ENCODE data around the gene IGFBP2.

The IGFBP2 gene

DNA sequence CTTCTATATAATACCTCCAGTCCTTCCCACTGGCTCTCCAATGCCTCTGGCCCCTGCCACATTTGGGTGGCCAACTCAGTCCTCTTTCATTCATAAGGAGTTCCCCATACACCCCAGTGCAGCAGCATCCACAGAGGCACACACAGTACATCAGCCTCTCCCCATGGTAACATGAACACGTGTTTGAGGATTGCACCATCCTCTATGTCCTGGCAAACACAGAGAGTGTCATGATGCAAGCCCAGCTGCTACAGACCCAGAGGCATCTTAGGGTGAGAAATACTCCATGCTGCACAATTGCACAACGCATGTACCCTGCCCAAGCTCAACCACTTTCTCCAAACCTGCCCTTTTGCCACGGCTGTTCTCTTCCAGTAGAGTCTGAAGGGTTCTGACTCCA, 50.6 kb downstream of the IGFBP2 start:
- DNase-seq (ENCODE audit: low read depth in 3 of 3): no peak

DNA sequence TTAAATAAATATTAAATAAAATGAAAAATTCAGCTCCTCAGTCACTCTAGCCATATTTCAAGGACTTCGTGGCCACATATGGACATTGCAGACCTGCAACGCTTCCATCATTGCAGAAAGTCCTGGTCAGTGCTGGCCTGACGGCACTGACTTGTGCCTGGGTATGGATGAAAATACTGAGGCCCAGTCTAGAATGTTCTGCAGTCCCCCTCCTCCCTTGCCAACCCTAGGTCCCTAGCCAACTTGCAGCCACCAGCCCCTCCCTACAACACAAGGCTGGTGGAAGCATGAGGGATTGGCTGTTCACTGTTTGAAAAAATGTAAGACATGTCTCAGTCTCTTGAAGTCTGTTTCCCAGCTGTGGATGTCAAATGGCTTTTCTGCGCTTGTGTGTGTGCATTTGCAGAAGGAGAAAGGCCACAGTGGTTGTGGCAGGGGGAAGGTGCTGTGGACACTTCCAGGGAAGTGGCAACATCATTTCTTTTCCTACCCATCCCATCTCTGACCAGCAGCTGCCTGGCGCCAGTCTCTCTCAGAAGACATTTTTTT, 52.2 kb downstream of the IGFBP2 start:
- no peak for DNase-seq (ENCODE audit: low read depth in 3 of 3)

DNA sequence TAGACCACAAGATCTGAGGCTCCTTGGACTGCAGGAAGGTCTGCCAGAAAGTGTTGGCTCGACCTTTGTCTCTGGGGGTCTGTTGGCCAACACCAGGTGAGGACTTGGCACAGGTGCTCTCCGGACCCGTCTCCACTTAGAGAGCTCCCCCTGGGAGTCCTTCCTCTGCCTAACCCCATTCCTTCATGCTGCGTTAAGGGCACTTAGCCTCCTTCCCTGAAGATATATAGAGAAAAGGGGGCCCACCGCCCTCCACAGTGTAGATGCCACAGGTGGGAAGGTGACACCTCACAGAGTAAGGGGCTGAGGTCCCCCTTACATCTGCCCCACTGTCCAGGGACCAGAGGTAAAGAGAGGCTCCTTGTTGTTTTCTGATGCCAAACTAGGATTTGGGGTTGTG, 53.9 kb downstream of the IGFBP2 start:
- DNase-seq (ENCODE audit: low read depth in 3 of 3): no peak

DNA sequence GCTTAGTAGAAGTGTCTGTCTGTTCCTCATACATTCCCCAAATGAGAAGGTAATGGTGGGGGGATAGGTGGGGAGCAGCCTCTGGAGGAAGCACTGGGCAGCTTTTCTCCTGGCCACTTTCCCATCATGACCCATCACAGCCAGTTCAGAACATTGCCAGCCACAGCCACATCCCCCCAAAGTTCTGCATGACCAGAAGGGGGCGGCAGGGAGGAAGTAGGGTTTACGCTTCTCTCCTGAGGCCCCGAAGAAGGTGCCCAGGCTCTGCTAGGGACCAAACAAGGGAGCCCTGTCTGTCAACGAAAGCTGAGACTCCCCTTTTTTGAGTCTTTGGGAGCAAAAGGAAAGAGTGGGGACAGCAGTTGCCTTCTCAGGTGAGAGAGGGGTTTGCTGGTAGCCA, 54.4 kb downstream of the IGFBP2 start:
- no peak for DNase-seq (ENCODE audit: low read depth in 3 of 3)

DNA sequence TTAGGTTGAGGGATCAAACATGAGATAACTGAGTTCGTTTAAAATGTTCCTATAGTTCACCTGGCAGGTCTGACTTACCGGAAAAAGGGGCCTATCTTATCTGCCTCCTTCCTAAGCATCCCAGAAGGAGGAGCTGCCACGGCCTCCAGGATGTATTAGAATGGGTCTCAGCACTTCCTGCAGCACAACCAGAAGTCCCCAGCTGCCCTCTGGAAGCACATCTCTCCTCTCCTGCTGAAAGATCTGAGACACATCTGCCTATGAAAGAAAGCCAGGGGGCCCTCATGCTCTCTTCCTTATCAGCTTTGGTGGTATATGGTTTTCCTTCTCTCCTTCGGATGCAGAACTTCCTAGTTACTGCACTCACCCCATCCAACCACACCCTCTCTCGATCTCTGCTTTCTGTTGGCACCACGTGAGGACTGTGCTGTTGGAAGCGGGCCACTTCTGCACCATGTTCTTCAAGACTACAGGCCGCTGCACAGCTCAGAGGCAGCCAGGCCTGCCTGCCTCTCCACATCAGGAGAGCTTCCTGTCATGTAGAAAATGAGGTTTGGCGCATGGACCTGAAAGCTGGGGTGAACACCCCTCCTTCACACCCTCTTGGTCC, 55.6 kb downstream of the IGFBP2 start:
- DNase-seq (ENCODE audit: low read depth in 3 of 3): no peak

DNA sequence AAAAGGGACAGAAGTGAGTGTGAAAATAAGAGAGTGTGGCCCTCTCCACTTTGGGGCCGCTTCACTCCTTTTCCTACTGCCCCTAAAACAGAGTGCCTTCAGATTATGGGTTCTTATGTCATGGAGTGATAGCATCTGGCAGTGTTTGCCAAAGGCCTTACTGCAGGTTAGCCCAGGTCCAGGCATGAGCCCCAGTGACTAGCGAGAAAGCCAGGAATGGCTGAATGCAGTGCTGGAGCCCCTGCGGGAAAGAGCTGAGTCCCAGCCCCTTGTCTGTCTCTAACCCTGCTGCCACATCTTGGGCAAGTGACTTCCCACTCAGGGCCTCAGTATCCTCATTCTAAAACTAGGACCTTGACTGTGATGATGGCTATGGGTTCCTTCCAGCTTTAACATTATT, 56.2 kb downstream of the IGFBP2 start:
- DNase-seq (ENCODE audit: low read depth in 3 of 3): no peak

DNA sequence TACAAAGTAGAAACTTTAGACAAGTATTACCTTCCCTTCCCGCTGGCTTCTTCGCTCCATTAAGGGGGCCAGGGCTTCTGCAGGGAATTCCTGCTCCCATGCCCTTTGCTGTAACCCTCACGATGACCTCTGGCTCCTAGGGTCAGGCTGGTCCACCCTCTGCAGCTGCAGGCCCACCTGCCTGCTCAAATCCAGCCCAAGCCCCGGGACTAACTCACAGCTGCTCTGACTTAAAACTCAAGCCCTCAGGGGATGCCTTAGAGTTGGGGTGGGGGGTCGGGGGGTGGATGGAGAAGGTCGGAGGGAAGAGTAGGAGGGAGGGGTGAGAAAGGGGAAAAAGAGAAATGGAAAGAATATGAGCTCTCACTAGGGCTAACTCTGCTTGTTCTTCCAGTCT, 57.2 kb downstream of the IGFBP2 start:
- no peak for DNase-seq (ENCODE audit: low read depth in 3 of 3)

DNA sequence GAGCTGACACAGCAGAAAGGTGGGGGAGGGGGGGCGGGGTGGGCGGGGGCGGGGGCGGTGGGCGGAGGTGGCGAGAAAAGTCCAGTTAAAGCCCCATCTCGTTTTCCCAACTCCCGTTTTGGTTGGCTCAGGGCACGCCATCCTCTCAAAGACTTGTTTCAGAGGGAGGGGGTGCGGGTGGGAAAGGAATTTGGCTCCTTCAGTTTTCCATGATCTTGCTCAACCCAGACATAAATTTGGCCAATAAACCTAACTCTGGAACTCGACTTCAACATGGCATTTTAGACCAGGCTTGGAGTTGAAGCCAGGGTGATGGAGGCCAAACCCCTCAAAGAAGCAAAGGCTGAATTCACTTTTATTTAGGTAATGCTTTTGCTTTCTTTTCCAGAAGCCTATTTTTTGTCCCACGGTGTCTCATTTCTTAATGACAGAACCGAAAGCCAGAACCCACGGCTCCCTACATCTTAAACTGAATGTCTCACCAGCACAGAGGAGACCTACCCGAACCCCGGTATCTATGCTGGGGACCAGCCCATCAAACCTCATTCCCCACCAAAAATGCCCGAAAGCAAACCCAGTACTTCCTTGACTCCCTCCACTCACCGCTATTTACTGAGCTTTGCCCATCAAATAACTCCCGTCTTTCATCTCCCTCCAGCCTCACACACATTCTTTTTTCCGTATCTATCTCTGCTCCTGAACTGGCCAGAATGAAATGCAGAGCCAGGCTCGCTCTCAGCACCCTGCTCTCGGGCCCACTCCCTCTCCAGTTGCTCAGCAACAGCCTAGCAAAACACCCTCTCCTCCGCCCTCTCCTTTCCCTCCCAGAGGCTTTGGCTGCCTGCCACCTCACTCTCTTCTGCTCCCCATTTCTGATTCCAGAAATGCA, 57.9 kb downstream of the IGFBP2 start:
- DNase-seq (ENCODE audit: low read depth in 3 of 3): no peak

DNA sequence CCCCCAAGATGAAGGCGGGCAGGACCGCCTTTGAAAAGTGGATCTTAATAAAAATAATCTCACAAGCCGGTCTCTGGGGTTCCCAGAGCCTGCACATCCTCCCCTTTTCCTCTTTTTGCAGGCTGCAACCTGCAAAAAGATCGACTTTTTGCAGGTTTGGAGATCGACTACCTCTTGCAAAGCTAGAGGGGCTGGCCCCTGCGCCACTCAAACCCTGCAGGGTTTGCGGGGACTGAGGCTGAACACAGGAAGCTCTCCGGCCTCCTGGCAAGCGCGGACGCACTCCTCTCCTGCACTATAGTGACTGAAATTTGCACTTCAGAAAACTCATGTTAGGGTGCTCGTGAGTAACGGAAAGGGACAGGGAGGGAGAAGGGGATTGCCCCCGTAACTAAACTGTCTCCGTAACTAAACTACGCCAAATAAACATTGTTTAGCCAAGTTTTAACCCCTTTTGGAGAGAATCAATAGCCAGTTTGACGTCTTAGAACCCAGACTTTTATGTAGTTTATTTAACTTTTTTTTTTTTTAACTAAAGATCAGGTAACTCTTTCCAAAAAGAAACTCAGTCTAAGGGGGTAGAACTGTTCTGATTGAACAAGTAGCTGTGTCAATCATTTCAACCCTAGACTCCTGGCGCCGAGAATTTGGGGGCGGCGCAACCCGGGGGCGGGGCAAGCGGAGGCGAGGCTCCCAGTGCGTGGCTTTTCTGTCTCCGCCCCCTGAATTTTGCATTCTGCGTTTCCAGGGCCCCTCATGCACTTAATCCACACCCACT, 59.6 kb downstream of the IGFBP2 start:
- DNase-seq (ENCODE audit: low read depth in 3 of 3): peak; percentile 15 to 59 (median 39)

DNA sequence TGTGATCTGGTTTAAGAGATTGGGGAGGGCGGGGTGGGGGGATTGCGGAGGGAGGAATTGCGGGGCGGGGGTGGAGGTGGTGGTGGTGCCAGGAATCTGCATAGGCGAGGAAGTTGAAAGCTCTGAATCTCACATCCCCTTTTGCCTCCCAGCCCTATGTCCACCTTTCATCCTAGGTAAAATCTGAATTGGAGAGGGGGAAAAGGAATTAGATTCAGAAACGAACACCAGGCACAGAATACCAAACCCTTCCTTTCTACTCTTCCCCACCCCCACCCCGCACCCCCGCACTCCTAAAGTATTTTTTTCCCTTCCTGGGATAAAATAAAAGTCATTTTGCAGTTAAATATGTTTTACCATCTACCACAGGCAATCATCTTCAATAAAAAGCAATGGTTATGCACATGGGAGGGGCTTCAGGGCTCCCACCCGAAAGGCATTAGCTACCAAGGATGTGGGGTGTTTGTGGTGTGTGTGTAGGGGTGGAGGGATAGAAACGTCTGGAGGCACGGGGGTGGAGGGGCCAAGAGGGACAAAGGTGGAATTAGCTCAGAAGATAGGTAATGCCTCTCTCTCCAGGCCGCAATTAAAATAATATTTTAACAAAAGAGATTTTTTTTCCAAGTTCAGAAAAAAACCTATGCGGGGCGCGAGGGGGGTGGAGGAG, 60.3 kb downstream of the IGFBP2 start:
- DNase-seq (ENCODE audit: low read depth in 3 of 3): no peak

DNA sequence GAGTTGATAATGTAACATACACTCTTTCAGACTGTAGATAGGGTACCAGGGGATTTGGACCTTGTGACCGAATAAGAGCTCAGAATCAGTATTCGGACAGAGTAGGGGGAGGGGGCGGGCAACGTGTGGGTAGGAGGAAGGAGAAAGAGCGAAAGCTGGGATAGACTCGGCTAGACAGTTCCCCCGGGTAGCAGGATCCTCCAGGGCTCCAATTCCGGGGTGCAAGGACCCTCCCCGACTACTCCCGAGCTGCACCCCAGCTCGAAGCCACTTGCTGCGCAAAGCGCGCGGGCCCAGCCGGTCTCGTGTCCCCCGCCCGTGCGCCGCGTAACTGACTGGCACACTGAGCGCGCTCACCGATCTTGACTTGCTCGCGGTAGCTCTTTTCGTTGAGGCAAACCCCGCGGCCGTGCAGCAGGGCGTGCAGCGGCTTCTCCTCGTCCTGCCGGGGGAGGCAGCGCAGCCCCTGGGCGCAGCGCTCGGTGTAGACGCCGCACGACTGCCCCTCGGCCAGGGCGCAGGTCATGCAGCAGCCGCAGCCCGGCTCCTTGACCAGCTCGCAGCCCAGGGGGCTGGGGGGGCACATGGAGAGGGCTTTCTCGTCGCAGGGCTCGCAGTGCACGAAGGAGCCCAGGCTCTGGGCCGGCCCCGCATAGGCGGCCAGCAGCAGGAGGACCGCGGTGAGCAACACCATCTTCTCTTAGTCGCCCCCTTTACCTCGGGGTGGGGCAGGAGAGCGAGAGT, 61.0 kb downstream of the IGFBP2 start:
- DNase-seq (ENCODE audit: low read depth in 3 of 3): no peak

DNA sequence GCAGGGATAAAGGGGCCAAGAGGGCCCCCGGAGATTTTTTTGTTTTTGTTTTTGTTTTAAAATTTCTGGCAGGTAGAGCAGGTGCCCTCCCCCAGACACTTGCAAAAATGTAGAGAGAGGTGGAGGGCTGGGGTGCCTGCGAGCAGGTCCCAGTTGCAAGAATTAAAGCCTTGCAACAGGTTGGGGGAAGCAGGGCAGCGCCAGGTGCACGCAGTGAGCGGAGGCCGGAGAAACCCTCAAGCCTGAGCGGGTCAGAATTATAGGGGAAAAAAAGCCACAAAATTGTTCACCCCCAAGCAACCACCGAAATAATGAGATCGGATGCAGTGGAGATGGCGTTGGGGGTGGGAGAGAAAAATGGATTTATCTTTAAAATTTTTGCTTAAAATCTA, 61.6 kb downstream of the IGFBP2 start:
- DNase-seq (ENCODE audit: low read depth in 3 of 3): no peak

DNA sequence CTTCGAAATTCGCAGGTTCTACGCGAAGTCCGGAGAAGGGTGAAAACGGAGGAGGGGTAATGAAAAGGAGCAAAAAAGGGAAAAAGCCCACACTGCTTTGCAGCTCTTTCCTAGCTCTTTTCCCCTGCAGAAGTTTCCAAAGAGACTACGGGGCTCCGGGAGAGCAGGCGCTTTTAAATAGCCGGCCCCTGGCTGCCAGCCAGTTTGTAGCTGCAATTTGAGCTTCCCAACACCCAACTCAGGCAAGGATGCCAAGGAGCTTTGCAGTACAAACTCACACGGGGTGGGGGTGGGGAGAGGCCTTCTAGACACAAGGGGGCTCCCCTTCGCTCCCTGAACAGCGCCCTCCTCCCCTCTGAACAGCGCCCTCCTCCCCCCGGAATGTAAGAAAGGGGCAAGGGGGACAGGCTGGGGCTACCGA, 62.2 kb downstream of the IGFBP2 start, which contains the start of gene IGFBP5:
TSS of gene IGFBP5 (minus strand) at position 149 of the 421 bp plus-strand sequence. CDS start 774 bp downstream, outside the sequence.
- DNase-seq (ENCODE audit: low read depth in 3 of 3): no peak

DNA sequence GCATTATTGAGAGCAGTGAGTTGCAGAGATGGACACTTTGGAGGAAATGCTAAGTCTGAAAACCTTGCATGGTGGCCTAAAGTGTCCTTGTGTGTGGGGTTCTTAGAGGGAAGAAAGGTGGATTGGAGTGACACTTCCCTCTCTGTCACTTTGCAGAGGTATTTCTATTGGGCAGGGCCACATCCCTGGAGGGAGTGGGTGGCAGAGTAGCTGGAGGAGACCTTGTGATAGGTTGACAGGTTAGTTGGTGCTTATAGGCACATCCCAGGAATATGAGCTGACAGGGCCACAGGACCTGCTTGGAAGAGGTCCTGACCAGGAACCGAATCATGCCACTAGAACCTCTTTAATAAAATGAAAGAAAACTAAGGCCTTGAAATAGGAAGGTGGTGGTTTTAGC, 63.1 kb downstream of the IGFBP2 start:
- DNase-seq (ENCODE audit: low read depth in 3 of 3): no peak

DNA sequence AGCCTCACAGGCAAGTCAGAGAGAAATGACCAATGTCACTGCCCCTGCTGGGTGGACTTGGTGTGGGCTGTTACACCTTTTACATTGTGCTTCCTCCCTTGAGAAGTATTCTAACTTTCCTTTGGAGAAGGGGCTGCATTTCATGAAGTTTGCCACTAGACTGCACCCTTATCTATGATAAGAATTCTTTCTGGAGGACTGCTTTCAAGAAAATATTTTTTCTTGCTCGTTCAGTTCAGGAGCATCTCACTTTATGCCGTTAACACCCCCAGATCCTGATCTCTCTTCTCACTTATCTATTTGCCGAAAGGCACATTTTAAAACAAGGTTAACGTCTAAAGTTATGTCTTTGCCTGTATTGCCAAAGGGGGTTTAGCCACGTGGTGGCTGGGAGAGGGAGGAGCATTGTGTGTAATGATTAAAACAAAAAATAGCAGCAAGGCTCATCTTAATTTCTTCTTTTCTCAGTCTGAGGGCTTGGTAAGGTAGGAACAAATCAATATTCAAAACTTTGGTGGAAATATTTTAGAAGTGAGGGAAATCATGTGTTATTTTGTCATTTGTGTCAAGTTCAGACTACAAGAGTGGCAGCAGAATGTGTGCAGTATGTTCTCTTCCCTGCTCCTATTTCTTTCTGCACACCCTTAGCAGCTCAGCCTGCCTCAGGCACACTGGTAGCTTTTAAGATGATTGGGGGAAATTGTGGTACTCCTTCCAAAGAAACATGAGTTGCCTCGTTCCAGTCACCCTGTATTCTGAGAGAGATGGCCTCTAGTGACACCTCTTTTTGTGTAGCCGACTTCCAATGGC, 63.7 kb downstream of the IGFBP2 start:
- no peak for DNase-seq (ENCODE audit: low read depth in 3 of 3)

DNA sequence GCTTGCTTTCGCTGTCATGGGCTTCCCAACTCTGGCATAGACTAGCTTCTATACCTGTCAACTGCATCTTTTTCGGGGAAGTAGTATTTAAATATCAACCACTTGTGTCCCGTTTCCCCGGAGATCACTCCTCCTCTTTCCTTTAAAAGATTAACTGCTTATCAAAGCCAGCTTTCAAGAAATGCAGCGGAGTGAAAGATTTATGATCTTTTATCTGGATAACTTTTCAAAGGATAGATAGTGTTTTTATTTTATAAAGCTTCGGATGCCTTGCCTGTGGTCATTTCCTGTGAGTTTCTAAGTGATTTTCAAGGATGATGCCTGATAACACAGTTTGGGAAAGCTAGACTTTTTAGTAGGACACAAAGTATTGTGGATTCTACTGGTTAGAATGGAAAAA, 65.1 kb downstream of the IGFBP2 start:
- no peak for DNase-seq (ENCODE audit: low read depth in 3 of 3)

DNA sequence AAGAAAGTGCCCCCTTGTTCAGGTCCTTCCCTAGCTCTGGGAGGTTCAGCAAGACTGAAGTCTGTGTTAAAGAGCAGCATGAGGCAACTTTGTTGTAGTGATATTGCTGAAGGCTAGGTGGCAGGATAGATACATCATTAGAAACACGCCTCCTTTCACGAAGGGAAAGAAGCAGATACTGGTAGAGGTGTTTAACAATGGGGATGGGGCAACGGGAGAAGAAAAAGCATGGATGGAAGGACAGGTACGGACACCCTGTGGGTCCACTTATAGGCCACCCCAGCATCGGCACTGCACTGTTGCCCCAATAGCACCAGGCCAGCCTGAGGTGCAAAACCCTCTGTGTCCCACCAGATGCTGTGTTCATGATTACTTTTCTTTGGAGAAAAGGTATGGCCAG, 65.7 kb downstream of the IGFBP2 start:
- no peak for DNase-seq (ENCODE audit: low read depth in 3 of 3)

DNA sequence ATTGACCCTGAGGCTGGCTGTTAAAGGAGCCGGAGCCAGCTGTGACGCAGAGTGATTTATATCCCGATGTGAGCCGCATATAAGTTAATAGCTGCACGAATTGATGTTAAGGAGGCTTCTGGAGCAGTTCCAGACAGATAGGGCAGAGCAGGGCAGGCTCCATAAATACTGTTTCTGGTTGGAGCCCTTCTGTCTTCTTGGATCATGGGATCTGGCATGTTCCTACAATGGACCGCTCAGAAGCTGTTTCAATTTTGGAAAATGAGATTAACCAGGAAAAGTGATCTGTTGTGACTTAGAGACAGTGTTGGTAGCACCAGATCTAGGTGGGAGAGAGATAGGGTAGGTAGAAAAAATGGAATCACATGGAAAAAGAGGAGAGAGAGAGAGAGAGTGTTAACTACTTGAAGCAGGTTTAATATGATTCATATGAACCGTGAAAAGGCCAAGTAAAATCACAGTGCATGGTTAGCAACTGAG, 66.9 kb downstream of the IGFBP2 start:
- DNase-seq (ENCODE audit: low read depth in 3 of 3): no peak

DNA sequence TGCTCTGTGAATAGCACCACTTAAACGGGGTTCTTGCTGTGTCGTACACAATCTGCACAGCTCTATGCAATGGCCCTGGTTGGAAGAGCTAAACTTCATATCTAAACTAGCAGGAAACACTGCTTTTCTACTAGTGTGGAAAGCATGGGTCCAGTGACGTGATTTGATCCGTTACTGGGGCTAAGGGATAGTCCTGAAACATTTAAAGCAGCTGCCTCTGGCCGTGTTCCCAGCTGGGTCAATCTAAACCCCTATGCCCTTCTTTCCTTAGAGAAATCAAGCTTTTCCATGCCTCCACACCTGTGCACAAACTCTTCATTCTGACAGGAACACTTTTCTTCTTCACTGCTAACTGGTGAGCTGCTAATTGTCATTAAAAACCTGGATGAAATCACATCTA, 67.6 kb downstream of the IGFBP2 start:
- no peak for DNase-seq (ENCODE audit: low read depth in 3 of 3)

DNA sequence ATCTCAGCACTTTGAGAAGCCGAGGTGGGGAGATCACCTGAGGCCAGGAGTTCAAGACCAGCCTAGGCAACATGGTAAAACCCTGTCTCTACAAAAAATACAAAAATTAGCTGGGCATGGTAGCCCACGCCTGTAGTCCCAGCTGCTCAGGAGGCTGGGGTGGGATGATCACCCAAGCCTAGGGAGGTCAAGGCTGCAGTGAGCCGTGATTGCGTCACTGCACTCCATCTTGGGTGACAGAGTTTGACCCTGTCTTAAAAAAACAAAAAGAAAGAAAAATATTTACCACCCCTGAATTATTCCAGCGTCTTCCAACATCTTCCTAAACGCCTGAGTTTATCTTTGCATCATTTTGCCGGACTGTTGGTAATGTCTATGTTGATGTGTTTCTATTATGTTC, 68.3 kb downstream of the IGFBP2 start:
- DNase-seq (ENCODE audit: low read depth in 3 of 3): no peak

Measured in stimulated activated CD4-positive, alpha-beta T cell treated with anti-CD3 and anti-CD28 coated beads, TNF-alpha, amount 100 ng/mL, for 4 hours (primary cell).